Stimulated activated CD4-positive, alpha-beta T cell treated with anti-CD3 and anti-CD28 coated beads, Interleukin-2, amount 100 ng/mL, for 48 hours (primary cell): ENCODE results near the gene JPH2.

Experiments used
- DNase-seq, 2 donors: peaks; one replicate each; pipeline ENCODE4 v3.0.0-alpha.2; 2020

JPH2 gene

GRCh38 chr20:44120676-44121425 lies 66.1 kb downstream of the JPH2 start:
- DNase-seq, result no peak

- no peak for DNase-seq
Observed at GRCh38 chr20:44118185-44119033, 68.6 kb downstream of the JPH2 start.

- no peak for DNase-seq
Observed at GRCh38 chr20:44117296-44118184, 69.4 kb downstream of the JPH2 start.

GRCh38 chr20:44115762-44116644 lies 71.0 kb downstream of the JPH2 start:
- DNase-seq, result no peak

GRCh38 chr20:44115181-44115580 lies 71.8 kb downstream of the JPH2 start:
- no peak for DNase-seq

GRCh38 chr20:44113618-44114376 lies 73.2 kb downstream of the JPH2 start:
- DNase-seq, result no peak

- DNase-seq, result no peak
Observed at GRCh38 chr20:44112889-44113617, 73.9 kb downstream of the JPH2 start.

GRCh38 chr20:44112456-44112855 lies 74.5 kb downstream of the JPH2 start:
- no peak for DNase-seq

- DNase-seq, result no peak
Observed at GRCh38 chr20:44111712-44112335, 75.2 kb downstream of the JPH2 start.

- DNase-seq, result no peak
Observed at GRCh38 chr20:44110816-44111568, 76.0 kb downstream of the JPH2 start.

GRCh38 chr20:44109951-44110361 lies 77.0 kb downstream of the JPH2 start:
- DNase-seq, result no peak

- no peak for DNase-seq
Observed at GRCh38 chr20:44106615-44107014, 80.4 kb downstream of the JPH2 start.

- no peak for DNase-seq
Observed at GRCh38 chr20:44104798-44105517, 82.0 kb downstream of the JPH2 start.

- DNase-seq, result no peak
Observed at GRCh38 chr20:44102582-44102981, 84.4 kb downstream of the JPH2 start.

- DNase-seq, result no peak
Observed at GRCh38 chr20:44099832-44100231, 87.2 kb downstream of the JPH2 start.

- no peak for DNase-seq
Observed at GRCh38 chr20:44098657-44099056, 88.3 kb downstream of the JPH2 start.

- no peak for DNase-seq
Observed at GRCh38 chr20:44098256-44098630, 88.7 kb downstream of the JPH2 start.

GRCh38 chr20:44097521-44098255 lies 89.3 kb downstream of the JPH2 start:
- no peak for DNase-seq
